Measurements from ENCODE around the gene MT2A. TPM values are rescaled to one million over a fixed set of nuclear protein-coding genes. Genes with fewer than 3 reads are reported as not detected.
A peak's percentile ranks its signal among the peaks of the same experiment; 100 is the strongest.

The MT2A gene
- total RNA-seq, 4 donors from 2014 or later, result 27.2 to 216 (median 119) TPM

DNA sequence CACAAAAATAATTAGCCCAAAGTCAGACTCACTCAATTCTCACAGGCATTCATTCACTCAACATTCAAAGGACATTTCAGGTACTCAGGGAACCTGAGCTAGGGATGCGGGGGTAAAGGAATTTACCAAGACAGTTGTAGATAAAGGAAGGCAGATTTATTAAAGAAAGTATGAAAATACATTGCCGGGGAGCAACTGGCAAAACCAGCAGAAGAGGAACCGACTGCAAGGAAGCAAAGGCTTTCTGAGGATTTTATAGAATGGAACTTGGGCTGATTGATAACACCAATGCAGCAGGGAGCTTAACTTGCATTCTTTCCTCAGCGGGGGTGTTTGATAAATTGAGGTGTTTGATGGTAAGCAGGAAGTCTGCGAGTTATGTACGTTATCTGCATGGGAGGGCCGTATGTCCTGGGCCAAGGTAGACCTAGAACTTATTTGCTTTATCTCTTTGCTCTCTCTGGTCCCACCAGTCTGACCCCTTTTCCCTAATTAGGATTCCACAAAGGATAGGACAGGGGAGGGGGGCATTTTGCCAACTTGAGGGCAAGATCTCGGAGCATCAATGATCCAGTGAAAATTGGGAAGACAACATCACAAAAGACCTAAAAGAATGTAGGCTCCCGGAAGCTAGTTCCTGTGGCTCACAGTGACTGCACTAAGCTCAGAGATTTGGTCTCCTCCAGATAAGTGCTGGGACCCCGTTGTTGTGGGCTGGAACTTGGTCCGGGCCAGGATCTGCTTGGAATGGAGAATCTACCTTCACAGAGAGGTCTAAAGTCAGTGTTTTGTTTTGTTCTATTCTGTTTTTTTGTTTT is 24.8 kb upstream of the MT2A start:
- Histone ChIP-seq H3K9me3 (no peaks in the 10 kb centered on the region), H3K4me3 (no peak overlapping the region), H3K27ac (no peak overlapping the region), H3K27me3 (peaks cover 37% of the 10 kb centered on the region), H3K4me1 (no peaks in the 10 kb centered on the region), H3K36me3 (no peaks in the 10 kb centered on the region)
- WGBS, 2 donors (ENCODE audit: low coverage in 1 of 2), result 53 to 76% methylated on average over 6 to 11 of the region's 11 CpGs
- TF ChIP-seq EP300 (IDR thresholded peaks at IDR 0.05) (no peak), POLR2A (IDR thresholded peaks at IDR 0.05) (no peak), POLR2AphosphoS5 (IDR thresholded peaks at IDR 0.05) (no peak)
- TF ChIP-seq, protein P1, sequence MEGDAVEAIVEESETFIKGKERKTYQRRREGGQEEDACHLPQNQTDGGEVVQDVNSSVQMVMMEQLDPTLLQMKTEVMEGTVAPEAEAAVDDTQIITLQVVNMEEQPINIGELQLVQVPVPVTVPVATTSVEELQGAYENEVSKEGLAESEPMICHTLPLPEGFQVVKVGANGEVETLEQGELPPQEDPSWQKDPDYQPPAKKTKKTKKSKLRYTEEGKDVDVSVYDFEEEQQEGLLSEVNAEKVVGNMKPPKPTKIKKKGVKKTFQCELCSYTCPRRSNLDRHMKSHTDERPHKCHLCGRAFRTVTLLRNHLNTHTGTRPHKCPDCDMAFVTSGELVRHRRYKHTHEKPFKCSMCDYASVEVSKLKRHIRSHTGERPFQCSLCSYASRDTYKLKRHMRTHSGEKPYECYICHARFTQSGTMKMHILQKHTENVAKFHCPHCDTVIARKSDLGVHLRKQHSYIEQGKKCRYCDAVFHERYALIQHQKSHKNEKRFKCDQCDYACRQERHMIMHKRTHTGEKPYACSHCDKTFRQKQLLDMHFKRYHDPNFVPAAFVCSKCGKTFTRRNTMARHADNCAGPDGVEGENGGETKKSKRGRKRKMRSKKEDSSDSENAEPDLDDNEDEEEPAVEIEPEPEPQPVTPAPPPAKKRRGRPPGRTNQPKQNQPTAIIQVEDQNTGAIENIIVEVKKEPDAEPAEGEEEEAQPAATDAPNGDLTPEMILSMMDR (IDR thresholded peaks at IDR 0.05), result no peak
- ATAC-seq, result no peak

DNA sequence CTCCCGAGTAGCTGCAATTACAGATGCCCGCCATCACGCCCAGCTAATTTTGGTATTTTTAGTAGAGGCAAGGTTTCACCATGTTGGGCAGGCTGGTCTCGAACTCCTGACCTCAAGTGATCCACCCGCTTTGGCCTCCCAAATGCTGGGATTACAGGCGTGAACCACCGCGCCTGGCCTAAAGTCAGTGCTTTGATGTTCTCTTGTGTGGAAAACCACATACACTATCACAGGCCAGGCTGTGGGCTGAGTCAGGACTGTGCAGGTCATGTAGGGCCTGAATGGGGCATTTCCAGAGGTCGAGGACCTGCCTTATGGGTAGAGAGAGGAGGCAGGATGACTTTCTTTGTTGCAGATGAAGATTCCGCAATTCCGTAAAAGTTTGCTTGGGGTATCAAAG is 24.1 kb upstream of the MT2A start:
- no peaks in the 10 kb centered on the region for H3K36me3 ChIP-seq
- peaks cover 0 to 6% (median 3%) of the 10 kb centered on the region in 3 donors for H3K4me1 ChIP-seq
- no peak for TF ChIP-seq EP300 (IDR thresholded peaks at IDR 0.05)
- TF ChIP-seq POLR2AphosphoS5 (IDR thresholded peaks at IDR 0.05), result no peak
- no peak for TF ChIP-seq POLR2A (IDR thresholded peaks at IDR 0.05)
- TF ChIP-seq, protein P1 (IDR thresholded peaks at IDR 0.05), result no peak
- 72 to 100% methylated on average over 2 to 6 of the region's 11 CpGs for WGBS, 2 donors (ENCODE audit: low coverage in 1 of 2)
- H3K4me3 ChIP-seq, result no peak overlapping the region
- ATAC-seq, result no peak
- peaks cover 44% of the 10 kb centered on the region for H3K27me3 ChIP-seq
- no peaks in the 10 kb centered on the region for H3K9me3 ChIP-seq
- no peak overlapping the region for H3K27ac ChIP-seq

GRCh38 chr16:56588781-56589140 is 19.6 kb upstream of the MT2A start:
- peaks cover 0 to 14% (median 7%) of the 10 kb centered on the region in 3 donors for H3K4me1 ChIP-seq
- peak overlapping the region in 1 of 2 donors; percentile 52 for H3K4me3 ChIP-seq
- no peaks in the 10 kb centered on the region for H3K9me3 ChIP-seq
- H3K27me3 ChIP-seq, result peaks cover 61% of the 10 kb centered on the region
- H3K36me3 ChIP-seq, result no peaks in the 10 kb centered on the region
- ATAC-seq, result no peak
- no peak for TF ChIP-seq POLR2A (IDR thresholded peaks at IDR 0.05)
- no peak for TF ChIP-seq POLR2AphosphoS5 (IDR thresholded peaks at IDR 0.05)
- TF ChIP-seq EP300 (IDR thresholded peaks at IDR 0.05), result no peak
- TF ChIP-seq, protein P1 (IDR thresholded peaks at IDR 0.05), result no peak
- WGBS, 2 donors (ENCODE audit: low coverage in 1 of 2), result 21 to 42% methylated on average over 2 to 5 of the region's 9 CpGs
- peak overlapping the region in 1 of 4 donors; percentile 14 for H3K27ac ChIP-seq

DNA sequence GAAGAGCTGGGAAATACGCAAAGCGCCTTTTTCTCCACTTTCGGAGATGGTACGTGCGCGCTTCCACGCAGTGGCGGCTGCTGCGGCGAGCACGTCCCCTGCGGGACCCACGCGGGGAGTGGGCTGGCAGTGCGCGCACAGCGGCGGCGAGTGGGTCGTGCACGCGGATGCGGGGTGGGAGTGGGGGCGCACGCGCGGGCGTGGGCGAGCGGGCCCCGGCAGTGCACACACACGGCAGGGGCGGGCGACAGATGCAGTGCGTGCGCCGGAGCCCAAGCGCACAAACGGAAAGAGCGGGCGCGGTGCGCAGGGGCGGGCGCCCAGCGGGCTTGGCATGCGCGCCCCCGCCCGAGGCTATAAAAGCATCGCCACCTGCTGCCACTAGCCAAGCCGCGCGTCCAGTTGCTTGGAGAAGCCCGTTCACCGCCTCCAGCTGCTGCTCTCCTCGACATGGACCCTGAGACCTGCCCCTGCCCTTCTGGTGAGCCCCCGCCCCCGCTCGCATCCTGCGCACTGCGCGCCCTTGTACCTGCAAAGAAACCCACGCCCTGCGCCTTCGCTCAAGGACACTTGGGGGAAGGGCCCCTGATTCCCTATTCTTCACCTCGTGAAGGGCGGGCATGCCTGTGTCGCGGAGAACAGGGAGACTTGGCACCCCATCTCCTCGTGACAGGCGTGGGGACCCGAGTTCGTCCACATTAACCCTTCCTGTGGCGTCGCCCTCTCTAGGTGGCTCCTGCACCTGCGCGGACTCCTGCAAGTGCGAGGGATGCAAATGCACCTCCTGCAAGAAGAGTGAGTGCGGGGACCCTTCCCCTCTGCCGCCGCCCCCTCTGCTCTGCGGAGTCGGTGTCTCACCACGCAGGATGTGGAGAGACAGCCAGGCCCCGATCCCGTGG is 19.0 kb upstream of the MT2A start, which contains the start of gene MT3:
TSS of gene MT3 (plus strand) at position 388 of the 899 bp plus-strand sequence. CDS start at position 451, 63 bp downstream.
- TF ChIP-seq POLR2A (IDR thresholded peaks at IDR 0.05) (no peak), EP300 (IDR thresholded peaks at IDR 0.05) (no peak), POLR2AphosphoS5 (IDR thresholded peaks at IDR 0.05) (no peak)
- TF ChIP-seq, protein P1 (IDR thresholded peaks at IDR 0.05), result no peak
- no peaks in the 10 kb centered on the region for H3K36me3 ChIP-seq
- peaks cover 0 to 14% (median 7%) of the 10 kb centered on the region in 3 donors for H3K4me1 ChIP-seq
- peak within 1 kb of the TSS in 1 of 4 donors; percentile 14 for H3K27ac ChIP-seq
- H3K9me3 ChIP-seq, result peaks cover 0 to 6% (median 0%) of the 10 kb centered on the region in 3 donors
- WGBS, 2 donors (ENCODE audit: low coverage in 1 of 2), result 5 to 6% methylated on average over 7 to 10 of the region's 87 CpGs
- ATAC-seq, result no peak
- peaks cover 58% of the 10 kb centered on the region for H3K27me3 ChIP-seq
- peak within 1 kb of the TSS in 1 of 2 donors; percentile 52 for H3K4me3 ChIP-seq
